HUDEP-2 (cell line): ENCODE results near the gene TLR1.
A peak's percentile ranks its signal among the peaks of the same experiment; 100 is the strongest.
"Not testable (repeated sequence)": the region's sequence is repeated elsewhere in the genome, so short reads cannot be mapped to it uniquely, and the experiment has no call there.

ENCODE experiments used
- DNase-seq, 76 experiments: peaks; one replicate each; lab custom pipeline; 2025; ENCODE audit not compliant: unreplicated experiment in 76 of 76; lab: John Stamatoyannopoulos, UW

Gene TLR1

GRCh38 chr4:38806251-38806650, 1.7 kb upstream of the TLR1 start:
- not testable (repeated sequence) for DNase-seq

GRCh38 chr4:38805530-38806145, 1.0 kb upstream of the TLR1 start:
- DNase-seq = peak in 1 of 76 experiments; percentile 4

DNA sequence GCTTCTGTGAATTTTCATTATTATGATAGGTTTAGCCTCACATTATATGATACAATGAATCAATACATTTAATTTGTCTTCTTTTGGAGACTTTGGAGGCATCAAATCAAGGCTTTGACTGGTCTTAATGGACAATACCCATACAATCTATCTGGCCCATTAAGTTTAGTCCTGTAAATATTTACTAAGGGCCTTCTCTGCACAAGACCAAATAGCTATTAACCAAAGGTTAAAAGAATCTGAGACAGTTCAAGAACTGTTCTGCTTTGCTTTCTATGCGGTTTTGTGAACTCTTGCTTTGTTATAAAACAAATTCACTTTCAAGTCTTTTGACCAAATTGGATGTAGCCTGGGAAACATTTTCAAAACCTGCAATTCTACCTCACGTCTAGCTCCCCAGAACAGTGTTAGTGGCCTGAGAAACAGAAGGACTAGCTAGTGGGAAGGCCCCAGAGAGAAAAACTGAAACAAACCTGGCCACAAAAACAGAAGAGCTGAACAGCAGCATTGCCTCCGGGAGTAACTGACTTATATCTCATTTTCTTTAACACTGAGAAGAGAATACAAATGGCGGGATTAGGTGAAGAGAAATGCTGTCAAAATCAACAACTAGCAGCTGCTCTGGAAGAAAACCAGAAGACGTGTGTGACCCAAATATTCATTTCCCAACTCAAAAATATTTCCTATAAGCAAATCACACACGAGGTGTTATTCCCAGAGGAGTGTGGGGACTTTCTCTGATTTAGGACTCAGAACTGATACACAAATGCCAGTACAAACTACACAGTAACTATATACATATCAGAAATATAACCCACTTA, 548 bp downstream of the TLR1 start:
- DNase-seq = no peak

GRCh38 chr4:38802561-38803355, 1.8 kb downstream of the TLR1 start:
- no peak for DNase-seq

GRCh38 chr4:38800961-38801450, 3.6 kb downstream of the TLR1 start:
- DNase-seq = no peak

- no peak for DNase-seq
These were observed 4.2 kb downstream of the TLR1 start for GRCh38 chr4:38800366-38800765.

GRCh38 chr4:38795087-38795486, 9.5 kb downstream of the TLR1 start:
- DNase-seq = no peak

GRCh38 chr4:38794051-38794450, 10.5 kb downstream of the TLR1 start:
- no peak for DNase-seq

- no peak for DNase-seq
These were observed 13.6 kb downstream of the TLR1 start for GRCh38 chr4:38791010-38791409.

GRCh38 chr4:38788317-38788716, 16.3 kb downstream of the TLR1 start:
- DNase-seq = no peak

GRCh38 chr4:38787693-38788092, 16.9 kb downstream of the TLR1 start:
- no peak for DNase-seq

- DNase-seq = no peak
These were observed 18.6 kb downstream of the TLR1 start for GRCh38 chr4:38785901-38786402.

DNA sequence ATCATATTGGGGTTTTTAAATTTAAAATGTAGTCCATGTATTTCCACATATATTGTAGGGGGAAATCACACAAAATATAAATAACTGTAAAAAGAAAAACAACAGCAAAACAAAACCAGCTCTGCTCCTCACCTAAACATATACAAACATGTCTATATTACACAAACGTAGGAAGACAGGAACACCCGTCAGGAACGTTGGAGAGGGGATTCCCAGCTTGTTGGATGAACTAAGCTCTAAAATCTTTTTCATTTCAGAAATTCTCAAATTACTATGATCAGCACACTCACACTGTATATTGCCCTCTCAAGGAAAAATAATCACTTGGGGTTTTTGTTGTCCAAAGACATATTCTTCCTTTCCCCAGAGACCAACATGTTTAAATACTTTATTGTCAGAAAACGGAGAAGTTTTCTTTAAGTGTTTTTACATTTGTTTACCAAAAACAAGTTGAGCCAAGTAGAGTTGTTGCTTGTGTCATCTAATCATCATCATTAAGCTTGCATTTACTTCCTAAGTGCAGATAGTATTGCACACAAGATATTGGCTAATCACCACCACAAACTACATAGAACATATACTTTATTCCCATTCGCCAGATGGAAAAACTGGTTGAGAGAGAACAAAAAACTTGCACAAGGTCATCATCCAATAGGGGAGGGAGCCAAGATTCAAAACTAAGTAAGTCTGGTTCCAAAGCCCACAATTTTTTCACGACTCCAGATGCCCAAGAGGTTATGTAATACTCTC, 19.4 kb downstream of the TLR1 start:
- no peak for DNase-seq

DNA sequence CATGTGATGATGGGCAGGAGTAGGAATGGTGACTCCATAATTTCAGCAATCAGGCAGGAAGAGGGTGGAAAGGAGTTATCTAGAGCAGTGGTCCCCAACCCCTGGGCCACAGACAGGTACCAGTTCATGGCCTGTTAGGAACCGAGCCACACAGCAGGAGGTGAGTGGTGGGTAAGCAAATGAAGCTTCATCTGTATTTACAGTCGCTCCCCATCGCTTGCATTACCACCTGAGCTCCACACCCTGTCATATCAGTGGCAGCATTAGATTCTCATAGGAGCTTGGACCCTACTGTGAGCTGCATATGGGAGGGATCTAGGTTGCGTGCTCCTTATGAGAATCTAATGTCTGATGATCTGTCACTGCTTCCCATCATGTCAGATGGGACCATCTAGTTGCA, 20.4 kb downstream of the TLR1 start:
- no peak for DNase-seq

DNA sequence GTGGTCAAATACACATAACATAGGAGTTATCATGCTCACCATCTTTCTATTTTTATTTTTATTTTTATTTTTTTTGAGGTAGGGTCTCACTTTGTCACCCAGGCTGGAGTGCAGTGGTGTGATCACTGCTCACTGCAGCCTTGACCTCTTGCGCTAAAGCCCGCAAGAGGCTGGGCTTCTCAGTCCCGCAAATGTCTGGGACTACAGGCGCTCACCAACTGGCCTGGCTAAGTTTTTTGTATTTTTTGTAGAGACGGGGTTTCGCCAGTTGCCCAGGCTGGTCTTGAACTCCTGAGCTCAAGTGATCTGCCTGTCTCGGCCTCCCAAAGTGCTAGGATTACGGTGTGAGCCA, 21.5 kb downstream of the TLR1 start:
- no peak for DNase-seq

GRCh38 chr4:38782452-38783108, 22.0 kb downstream of the TLR1 start, which contains the start of gene TLR10:
TSS of gene TLR10 (minus strand) at chr4:38782990. CDS start at chr4:38775590, 7,400 bp downstream.
- peak in 21 of 76 experiments; percentile 1 to 34 (median 13) for DNase-seq

GRCh38 chr4:38781854-38782261, 22.7 kb downstream of the TLR1 start:
- DNase-seq = no peak

GRCh38 chr4:38780833-38781484, 23.6 kb downstream of the TLR1 start:
- DNase-seq = no peak

GRCh38 chr4:38779790-38780189, 24.8 kb downstream of the TLR1 start:
- no peak for DNase-seq
